Hepatocyte (in vitro differentiated cells): Measurements from ENCODE around the gene ZNF385C. TPM values are rescaled to one million over a fixed set of nuclear protein-coding genes. Genes with fewer than 3 reads are reported as not detected.

ENCODE experiments used
- DNase-seq: peaks from one replicate; pipeline ENCODE4 v3.0.0-alpha.2; 2016; ENCODE audit warnings: low spot score
- H2AFZ ChIP-seq: fragments of 200-600 bp; sonication (generic); 2 replicates; pipeline ENCODE4 v1.6.0; 2016; ENCODE audit warnings: antibody characterized with exemption, mild to moderate bottlenecking
- H3K27ac ChIP-seq: fragments of 200-600 bp; sonication (generic); 2 replicates; pipeline ENCODE4 v1.5.1; 2016; ENCODE audit warnings: mild to moderate bottlenecking
- H3K27me3 ChIP-seq: fragments of 200-600 bp; sonication (generic); 2 replicates; pipeline ENCODE4 v1.6.1; 2016
- H3K36me3 ChIP-seq: fragments of 200-600 bp; sonication (generic); replicated peaks from 2 replicates; pipeline ENCODE4 v1.5.1; 2016; ENCODE audit warnings: low read depth; ENCODE audit not compliant: insufficient read depth
- H3K4me1 ChIP-seq: fragments of 200-600 bp; sonication (generic); 2 replicates; pipeline ENCODE4 v1.5.1; 2016; ENCODE audit warnings: mild to moderate bottlenecking, moderate library complexity; ENCODE audit not compliant: insufficient read depth
- H3K4me2 ChIP-seq: fragments of 200-600 bp; sonication (generic); 2 replicates; pipeline ENCODE4 v1.6.0; 2016
- H3K4me3 ChIP-seq: fragments of 200-600 bp; sonication (generic); 2 replicates; pipeline ENCODE4 v1.5.1; 2016; ENCODE audit warnings: mild to moderate bottlenecking
- H3K79me2 ChIP-seq: fragments of 200-600 bp; sonication (generic); 2 replicates; pipeline ENCODE4 v1.6.0; 2017; ENCODE audit warnings: mild to moderate bottlenecking
- H3K9me2 ChIP-seq: fragments of 200-600 bp; sonication (generic); replicated peaks from 2 replicates; pipeline ENCODE4 v1.6.0; 2017; ENCODE audit warnings: mild to moderate bottlenecking; ENCODE audit not compliant: insufficient read depth
- H3K9me3 ChIP-seq: fragments of 200-600 bp; sonication (generic); 2 replicates; pipeline ENCODE4 v1.5.1; 2016; ENCODE audit warnings: low read depth, mild to moderate bottlenecking
- H4K20me1 ChIP-seq: fragments of 200-600 bp; sonication (generic); 2 replicates; pipeline ENCODE4 v1.6.0; 2016; ENCODE audit warnings: mild to moderate bottlenecking; ENCODE audit not compliant: insufficient read depth, poor library complexity, severe bottlenecking
- EZH2 ChIP-seq: fragments of 200-600 bp; sonication (generic); IDR thresholded peaks from 2 replicates; pipeline ENCODE4 v1.6.1; 2016; ENCODE audit warnings: antibody characterized with exemption, mild to moderate bottlenecking, borderline replicate concordance
- EZH2phosphoT487 ChIP-seq: fragments of 200-600 bp; sonication (generic); IDR thresholded peaks from one replicate; pipeline ENCODE4 v1.6.1; 2018; ENCODE audit warnings: antibody characterized with exemption, mild to moderate bottlenecking, low read depth, moderate library complexity; ENCODE audit not compliant: unreplicated experiment, severe bottlenecking
- WGBS: methylation state at CpG from one replicate; pipeline ENCODE4 v1.1.6; 2016; ENCODE audit warnings: low lambda C conversion rate; ENCODE audit errors: missing lambda C conversion rate; 5-methylcytosine and 5-hydroxymethylcytosine counted together
- polyA plus RNA-seq: library from polyadenylated mRNA; unstranded; fragments of >200 nt; fragmentation: Nextera tagmentation; extraction: Ambion mirVana; gene quantifications from 2 replicates; pipeline ENCODE4 v1.2.1, GENCODE V29; 2016
- total RNA-seq: library from RNA; depleted of rRNA; stranded (reverse); fragments of >200 nt; gene quantifications from 2 replicates; pipeline ENCODE4 v1.2.3, GENCODE V29; 2014
- TF ChIP-seq, protein P1 (sequence below): fragments of 200-600 bp; sonication (generic); IDR thresholded peaks from 2 replicates; pipeline ENCODE4 v1.5.1; 2016; ENCODE audit warnings: antibody characterized with exemption, mild to moderate bottlenecking; ENCODE audit not compliant: poor library complexity

Gene ZNF385C
- total and polyA plus RNA-seq, 2 experiments from 2014 or later: 0.45 to 0.63 TPM

- no peak overlapping the region for H2AFZ ChIP-seq
- no peaks in the 10 kb centered on the region for H3K36me3 ChIP-seq
- no peaks in the 10 kb centered on the region for H3K27me3 ChIP-seq
- no peaks in the 10 kb centered on the region for H4K20me1 ChIP-seq
- no peaks in the 10 kb centered on the region for H3K9me2 ChIP-seq
- no peak overlapping the region for H3K4me3 ChIP-seq
- H3K79me2 ChIP-seq: no peaks in the 10 kb centered on the region
- WGBS: 58% methylated on average over 6 of the region's 6 CpGs
- no peak for TF ChIP-seq EZH2
- TF ChIP-seq EZH2phosphoT487: no peak
- TF ChIP-seq, protein P1, sequence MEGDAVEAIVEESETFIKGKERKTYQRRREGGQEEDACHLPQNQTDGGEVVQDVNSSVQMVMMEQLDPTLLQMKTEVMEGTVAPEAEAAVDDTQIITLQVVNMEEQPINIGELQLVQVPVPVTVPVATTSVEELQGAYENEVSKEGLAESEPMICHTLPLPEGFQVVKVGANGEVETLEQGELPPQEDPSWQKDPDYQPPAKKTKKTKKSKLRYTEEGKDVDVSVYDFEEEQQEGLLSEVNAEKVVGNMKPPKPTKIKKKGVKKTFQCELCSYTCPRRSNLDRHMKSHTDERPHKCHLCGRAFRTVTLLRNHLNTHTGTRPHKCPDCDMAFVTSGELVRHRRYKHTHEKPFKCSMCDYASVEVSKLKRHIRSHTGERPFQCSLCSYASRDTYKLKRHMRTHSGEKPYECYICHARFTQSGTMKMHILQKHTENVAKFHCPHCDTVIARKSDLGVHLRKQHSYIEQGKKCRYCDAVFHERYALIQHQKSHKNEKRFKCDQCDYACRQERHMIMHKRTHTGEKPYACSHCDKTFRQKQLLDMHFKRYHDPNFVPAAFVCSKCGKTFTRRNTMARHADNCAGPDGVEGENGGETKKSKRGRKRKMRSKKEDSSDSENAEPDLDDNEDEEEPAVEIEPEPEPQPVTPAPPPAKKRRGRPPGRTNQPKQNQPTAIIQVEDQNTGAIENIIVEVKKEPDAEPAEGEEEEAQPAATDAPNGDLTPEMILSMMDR: no peak
- H3K27ac ChIP-seq: no peak overlapping the region
- H3K9me3 ChIP-seq: no peaks in the 10 kb centered on the region
- DNase-seq: no peak
- no peaks in the 10 kb centered on the region for H3K4me1 ChIP-seq
- H3K4me2 ChIP-seq: peak overlapping the region; percentile 80
Observed at GRCh38 chr17:42107124-42107523, 8.9 kb upstream of the ZNF385C start.

GRCh38 chr17:42106009-42106408, 7.7 kb upstream of the ZNF385C start:
- H2AFZ ChIP-seq: no peak overlapping the region
- H3K36me3 ChIP-seq: no peaks in the 10 kb centered on the region
- no peaks in the 10 kb centered on the region for H3K79me2 ChIP-seq
- no peaks in the 10 kb centered on the region for H3K27me3 ChIP-seq
- 85% methylated on average over 2 of the region's 2 CpGs for WGBS
- no peak overlapping the region for H3K27ac ChIP-seq
- no peak overlapping the region for H3K4me2 ChIP-seq
- DNase-seq: no peak
- no peak for TF ChIP-seq EZH2phosphoT487
- TF ChIP-seq, protein P1: no peak
- no peak for TF ChIP-seq EZH2
- H3K4me1 ChIP-seq: no peaks in the 10 kb centered on the region
- no peaks in the 10 kb centered on the region for H3K9me2 ChIP-seq
- H3K4me3 ChIP-seq: no peak overlapping the region
- no peaks in the 10 kb centered on the region for H4K20me1 ChIP-seq
- no peaks in the 10 kb centered on the region for H3K9me3 ChIP-seq

DNA sequence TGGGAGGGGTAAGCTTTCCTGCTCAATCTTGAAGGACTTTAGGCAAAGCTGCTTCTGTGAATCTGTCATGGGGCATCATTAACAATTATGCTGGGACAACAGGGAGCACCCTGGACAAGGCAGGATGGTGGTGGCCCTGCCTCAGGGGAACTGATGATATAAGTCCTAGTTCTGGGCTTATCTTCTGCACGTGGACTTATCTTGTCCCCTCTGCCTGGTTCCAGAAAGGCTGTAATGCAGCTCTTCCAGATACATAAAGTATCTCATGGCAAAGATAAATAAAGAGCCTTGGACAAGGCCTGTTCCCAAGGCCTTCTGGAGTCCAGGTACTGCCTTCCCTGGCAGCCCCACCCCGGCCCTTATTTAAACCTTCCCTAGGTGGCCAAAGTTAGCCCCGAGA, 6.0 kb upstream of the ZNF385C start:
- no peak overlapping the region for H2AFZ ChIP-seq
- 64% methylated on average over 3 of the region's 3 CpGs for WGBS
- H3K9me3 ChIP-seq: no peaks in the 10 kb centered on the region
- H4K20me1 ChIP-seq: no peaks in the 10 kb centered on the region
- DNase-seq: no peak
- H3K27me3 ChIP-seq: no peaks in the 10 kb centered on the region
- H3K79me2 ChIP-seq: no peaks in the 10 kb centered on the region
- no peak overlapping the region for H3K4me3 ChIP-seq
- no peak overlapping the region for H3K27ac ChIP-seq
- no peak overlapping the region for H3K4me2 ChIP-seq
- H3K9me2 ChIP-seq: no peaks in the 10 kb centered on the region
- H3K36me3 ChIP-seq: no peaks in the 10 kb centered on the region
- TF ChIP-seq EZH2phosphoT487 (no peak), EZH2 (no peak)
- TF ChIP-seq, protein P1: no peak
- no peaks in the 10 kb centered on the region for H3K4me1 ChIP-seq
